GM12874 (cell line): ENCODE results near the gene PPP6R2.

Experiments
- TF ChIP-seq, protein P1 (sequence below): IDR thresholded peaks from 2 replicates; pipeline ENCODE4 v1.5.1; 2011; ENCODE audit warnings: low read depth, mild to moderate bottlenecking, control low read depth, low read length, moderate library complexity; ENCODE audit not compliant: insufficient read depth

Gene PPP6R2

DNA sequence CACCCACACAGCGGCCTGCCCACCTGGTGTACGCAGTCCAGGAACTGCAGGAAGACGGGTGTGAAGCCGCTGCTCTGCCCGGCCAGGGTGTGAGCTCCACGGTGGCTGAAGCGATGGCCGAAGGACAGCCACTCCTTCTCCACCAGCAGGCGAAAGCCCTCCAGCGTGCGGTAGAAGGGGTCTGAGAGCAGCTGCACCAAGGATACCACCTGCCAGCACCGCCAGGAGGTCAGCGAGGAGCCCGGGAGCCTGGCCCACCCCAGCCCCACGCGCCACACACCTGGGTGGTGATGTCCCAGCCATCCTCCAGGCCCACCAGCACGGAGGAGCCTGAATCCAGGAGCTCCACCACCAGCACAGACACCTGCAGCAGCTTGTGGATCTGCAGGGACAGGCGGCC is 112.1 kb downstream of the PPP6R2 start:
- TF ChIP-seq, protein P1, sequence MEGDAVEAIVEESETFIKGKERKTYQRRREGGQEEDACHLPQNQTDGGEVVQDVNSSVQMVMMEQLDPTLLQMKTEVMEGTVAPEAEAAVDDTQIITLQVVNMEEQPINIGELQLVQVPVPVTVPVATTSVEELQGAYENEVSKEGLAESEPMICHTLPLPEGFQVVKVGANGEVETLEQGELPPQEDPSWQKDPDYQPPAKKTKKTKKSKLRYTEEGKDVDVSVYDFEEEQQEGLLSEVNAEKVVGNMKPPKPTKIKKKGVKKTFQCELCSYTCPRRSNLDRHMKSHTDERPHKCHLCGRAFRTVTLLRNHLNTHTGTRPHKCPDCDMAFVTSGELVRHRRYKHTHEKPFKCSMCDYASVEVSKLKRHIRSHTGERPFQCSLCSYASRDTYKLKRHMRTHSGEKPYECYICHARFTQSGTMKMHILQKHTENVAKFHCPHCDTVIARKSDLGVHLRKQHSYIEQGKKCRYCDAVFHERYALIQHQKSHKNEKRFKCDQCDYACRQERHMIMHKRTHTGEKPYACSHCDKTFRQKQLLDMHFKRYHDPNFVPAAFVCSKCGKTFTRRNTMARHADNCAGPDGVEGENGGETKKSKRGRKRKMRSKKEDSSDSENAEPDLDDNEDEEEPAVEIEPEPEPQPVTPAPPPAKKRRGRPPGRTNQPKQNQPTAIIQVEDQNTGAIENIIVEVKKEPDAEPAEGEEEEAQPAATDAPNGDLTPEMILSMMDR, result no peak

DNA sequence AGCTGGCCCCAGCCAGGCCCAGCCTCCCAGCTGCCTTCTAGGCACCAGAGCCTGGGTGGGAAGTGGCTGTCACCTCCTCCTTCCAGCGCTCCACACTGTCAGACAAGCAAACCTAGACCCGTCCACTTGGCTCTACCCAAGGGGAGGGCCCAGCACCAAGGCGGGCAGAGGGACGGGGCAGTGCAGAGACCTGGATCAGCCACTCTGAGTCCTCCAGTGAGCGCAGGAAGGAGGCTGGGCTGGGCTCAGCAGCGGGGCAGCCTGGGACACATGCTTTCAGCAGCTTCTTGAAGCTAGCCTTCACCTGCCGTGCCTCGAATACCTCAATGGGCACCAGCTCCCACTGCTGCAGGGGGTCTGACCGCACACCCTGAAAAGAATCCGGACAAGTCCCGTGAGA is 112.9 kb downstream of the PPP6R2 start:
- TF ChIP-seq, protein P1, result no peak

- TF ChIP-seq, protein P1, result peak; percentile 47
These were observed 113.5 kb downstream of the PPP6R2 start for GRCh38 chr22:50456466-50457234.

DNA sequence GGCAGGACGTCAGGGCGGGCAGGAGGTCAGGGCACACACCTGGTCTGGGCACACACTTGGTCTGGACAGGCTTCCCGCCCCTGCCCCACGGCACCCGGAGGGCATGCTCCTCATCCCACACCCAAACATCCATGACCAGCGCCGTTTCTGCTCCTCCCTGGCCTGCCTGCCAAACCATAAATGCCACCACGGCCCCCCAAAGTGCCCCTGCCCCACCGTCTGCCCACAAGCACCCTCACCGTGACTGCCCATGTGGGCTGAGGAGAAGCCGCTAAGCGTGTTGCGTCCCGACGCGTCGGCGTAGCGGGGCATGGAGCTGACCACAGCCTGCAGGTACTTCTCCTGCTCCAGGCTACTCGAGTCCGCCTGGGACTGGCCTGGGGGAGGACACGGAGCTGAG is 115.9 kb downstream of the PPP6R2 start:
- TF ChIP-seq, protein P1, result no peak

GRCh38 chr22:50459496-50460140 is 116.5 kb downstream of the PPP6R2 start:
- TF ChIP-seq, protein P1, result 0 out of 2 replicates have a peak, but pooled peaks have one; percentile 5

- TF ChIP-seq, protein P1, result no peak
These were observed 117.8 kb downstream of the PPP6R2 start for GRCh38 chr22:50460938-50461337.

- TF ChIP-seq, protein P1, result no peak
These were observed 118.4 kb downstream of the PPP6R2 start for GRCh38 chr22:50461536-50461935.
